GM15510 (cell line): ENCODE results near the gene KIAA0825.

Experiments used
- POLR2A ChIP-seq: IDR thresholded peaks from 3 replicates; pipeline ENCODE4 v1.6.1; 2011; ENCODE audit warnings: borderline replicate concordance; ENCODE audit not compliant: insufficient read length; ENCODE audit errors: extremely low read depth

Gene KIAA0825

GRCh38 chr5:94498199-94498598, 120.2 kb downstream of the KIAA0825 start:
- no peak for TF ChIP-seq POLR2A

DNA sequence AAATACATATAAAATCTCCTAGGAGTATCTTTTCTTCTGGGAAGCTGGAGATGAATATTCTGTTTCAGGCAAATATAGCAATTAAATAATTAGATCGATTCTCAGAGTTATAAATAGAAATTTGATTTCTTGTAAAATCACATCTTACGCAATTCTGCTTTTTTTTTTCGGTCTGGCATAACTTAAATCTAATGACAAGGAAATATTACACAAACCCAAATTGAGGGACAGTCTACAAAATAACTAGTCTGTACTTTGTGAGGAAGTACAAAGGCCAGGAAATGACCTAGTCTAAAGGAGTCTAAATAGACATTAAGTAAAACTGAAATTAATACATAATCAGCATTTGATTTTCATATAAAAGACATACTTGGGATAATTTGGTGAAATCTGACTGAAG, 133.3 kb downstream of the KIAA0825 start:
- TF ChIP-seq POLR2A = no peak

DNA sequence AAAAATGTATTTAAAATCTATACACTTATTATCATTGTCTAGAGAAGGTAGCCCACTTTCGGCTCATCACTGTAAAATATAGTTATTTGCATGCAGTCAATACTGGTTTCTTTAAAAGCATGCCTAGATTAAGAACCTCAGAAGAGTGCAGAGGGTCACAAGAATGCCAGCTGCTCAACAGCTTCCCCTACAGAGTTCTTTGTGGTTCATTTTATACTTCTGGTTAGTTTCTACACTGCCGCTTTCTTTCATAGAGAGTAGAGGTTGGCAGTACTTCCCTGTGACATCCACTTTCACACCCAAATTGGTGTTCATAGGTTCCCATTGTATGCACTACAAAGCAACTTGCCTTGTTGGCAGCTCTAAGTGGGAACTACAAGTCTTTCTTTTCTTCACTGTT, 137.3 kb downstream of the KIAA0825 start:
- no peak for TF ChIP-seq POLR2A

DNA sequence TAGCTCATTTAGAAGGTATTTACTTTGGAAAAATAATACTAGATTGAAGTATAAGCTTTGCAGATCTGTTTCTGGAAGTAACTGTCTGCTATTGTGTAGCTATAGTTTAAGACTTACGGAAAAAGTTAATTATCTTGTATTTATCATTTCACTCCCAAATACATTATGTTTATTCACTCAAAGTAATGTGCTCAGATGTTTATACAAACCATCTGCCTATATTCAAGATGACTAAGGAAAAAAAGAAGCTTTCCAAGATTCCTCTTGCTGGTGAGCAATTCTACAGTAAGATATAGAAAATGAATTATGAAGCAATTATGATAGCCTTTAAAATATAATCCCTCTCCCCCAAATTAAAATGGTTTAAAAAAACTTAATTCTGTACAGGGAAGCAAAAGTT, 137.9 kb downstream of the KIAA0825 start:
- no peak for TF ChIP-seq POLR2A

- TF ChIP-seq POLR2A = no peak
These were observed 144.5 kb downstream of the KIAA0825 start for GRCh38 chr5:94473936-94474335.

- no peak for TF ChIP-seq POLR2A
These were observed 146.9 kb downstream of the KIAA0825 start for GRCh38 chr5:94471521-94471920.

GRCh38 chr5:94470802-94471201, 147.6 kb downstream of the KIAA0825 start:
- TF ChIP-seq POLR2A = no peak

DNA sequence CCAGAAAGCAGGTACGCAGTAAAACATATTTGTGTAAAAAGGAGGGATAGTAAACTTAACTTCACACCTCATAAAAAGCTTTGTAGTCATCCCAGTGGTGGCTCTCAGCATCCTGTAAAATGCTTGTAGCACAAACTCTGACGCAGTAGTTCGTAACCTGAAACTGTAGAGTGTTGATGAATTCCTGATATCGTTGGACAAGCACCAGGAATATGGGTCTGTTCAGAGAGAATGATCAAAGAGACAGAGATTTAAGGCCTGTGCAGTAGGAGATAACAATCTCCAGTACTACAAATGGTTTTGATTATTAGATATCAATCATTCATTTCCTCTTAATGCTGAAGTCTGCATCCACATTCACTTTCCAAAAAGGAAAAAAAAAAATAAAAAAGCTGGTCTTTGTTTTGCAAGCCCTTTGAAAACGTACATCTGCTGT, 148.5 kb downstream of the KIAA0825 start:
- no peak for TF ChIP-seq POLR2A

DNA sequence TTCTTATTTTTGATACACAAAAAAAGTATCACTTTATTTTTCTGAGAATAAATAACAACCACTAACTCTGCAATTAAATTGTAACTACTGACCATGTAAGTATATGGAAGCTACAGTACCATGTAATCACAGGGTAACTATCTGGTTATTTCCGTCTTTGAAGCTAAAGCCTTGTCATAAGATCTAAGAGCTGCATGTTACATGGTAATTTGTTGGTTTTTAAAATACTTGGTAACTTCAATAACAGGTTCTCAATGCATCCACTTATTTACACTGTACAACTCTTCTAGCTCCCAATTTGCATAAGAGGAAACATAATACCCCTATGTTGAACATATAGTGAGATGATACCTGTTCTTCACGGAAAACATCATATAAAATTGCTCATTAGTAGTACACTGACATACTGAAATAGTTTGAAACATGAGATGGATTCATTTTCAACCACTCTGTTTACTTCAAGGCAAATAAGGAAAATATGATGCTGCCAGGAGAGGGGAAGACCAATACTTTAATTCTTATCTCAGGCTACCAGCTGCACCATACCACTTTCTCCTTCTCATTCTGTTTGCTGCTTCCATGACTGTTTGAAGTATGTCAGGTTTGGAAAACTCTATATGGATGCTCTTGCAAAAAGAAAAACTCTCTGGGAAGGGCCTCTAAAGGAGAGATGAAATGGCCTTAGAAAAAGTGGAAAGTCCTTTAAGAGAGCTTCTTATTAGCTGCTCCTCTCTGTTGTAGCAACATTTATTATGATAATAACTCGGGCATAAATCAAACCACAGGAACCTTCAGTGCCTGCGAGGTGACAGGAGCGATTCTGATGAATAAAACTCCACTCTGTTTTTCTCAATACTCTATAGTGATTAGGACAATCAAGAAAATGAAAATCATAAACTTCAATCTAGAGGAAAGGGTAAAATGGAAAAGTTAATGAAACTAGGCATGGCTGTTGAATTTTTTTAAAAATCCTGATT, 150.2 kb downstream of the KIAA0825 start:
- no peak for TF ChIP-seq POLR2A

- no peak for TF ChIP-seq POLR2A
These were observed 151.0 kb downstream of the KIAA0825 start for GRCh38 chr5:94467346-94467953.

DNA sequence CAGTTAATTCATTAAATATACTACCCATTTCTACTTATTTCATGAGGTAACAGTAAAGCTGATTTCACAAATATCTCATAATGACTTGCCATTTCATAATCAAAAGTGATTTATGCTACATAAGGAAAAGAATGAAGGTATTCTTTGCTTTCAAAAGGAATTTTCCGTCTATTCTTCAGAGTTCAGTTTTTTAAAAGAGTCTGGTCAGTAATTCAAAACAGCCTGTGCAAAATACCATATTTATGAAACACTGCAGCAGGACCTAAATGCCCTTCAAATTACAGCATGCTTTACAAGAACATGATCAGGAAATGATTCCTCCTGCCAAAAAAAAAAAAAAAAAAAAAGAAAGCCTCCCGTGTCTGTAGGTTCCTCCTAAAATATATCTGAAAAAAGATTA, 154.7 kb downstream of the KIAA0825 start:
- no peak for TF ChIP-seq POLR2A

GRCh38 chr5:94461131-94461530, 157.3 kb downstream of the KIAA0825 start:
- no peak for TF ChIP-seq POLR2A

DNA sequence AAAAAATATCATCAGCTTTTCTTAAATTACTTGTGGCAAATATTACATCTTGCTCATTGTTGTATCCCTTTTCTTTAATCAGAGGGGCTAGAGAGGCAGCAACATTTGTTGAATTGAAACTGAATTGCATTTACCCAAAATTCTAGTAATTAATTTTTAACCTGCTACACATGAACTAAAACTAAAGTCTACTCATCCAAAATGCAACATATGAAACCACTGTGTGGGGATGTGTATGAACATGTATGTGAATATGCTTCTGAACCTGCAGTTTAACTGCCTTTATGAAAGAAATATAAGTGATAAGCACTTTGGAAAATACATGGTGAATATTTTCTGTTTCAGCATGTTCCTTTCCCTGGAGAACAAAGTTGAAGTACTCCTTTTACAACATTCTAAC, 158.5 kb downstream of the KIAA0825 start:
- no peak for TF ChIP-seq POLR2A

GRCh38 chr5:94457788-94458187, 160.6 kb downstream of the KIAA0825 start:
- TF ChIP-seq POLR2A = no peak

- no peak for TF ChIP-seq POLR2A
These were observed 172.7 kb downstream of the KIAA0825 start for GRCh38 chr5:94445726-94446125.

- TF ChIP-seq POLR2A = no peak
These were observed 175.4 kb downstream of the KIAA0825 start for GRCh38 chr5:94442991-94443390.
